Pancreas (tissue), 10 donors: ENCODE data around the gene HTR1B. TPM values are rescaled to one million over a fixed set of nuclear protein-coding genes. Genes with fewer than 3 reads are reported as not detected.
A peak's percentile ranks its signal among the peaks of the same experiment; 100 is the strongest.

Experiments
- ATAC-seq, 4 donors: fragments of 200-7000 bp; cut with Tn5 transposase; one replicate each; pipeline versions ENCODE4 v1.8.0 to v1.9.1; 2020; ENCODE audit warnings: mild to moderate bottlenecking in 4 of 4, moderate library complexity in 4 of 4
- DNase-seq, 6 donors: peaks; one replicate each; pipeline ENCODE4 v3.0.0-alpha.2; 2020
- FAIRE-seq: peaks from 2 replicates; lab custom pipeline; 2012; peaks lifted over from hg19 to GRCh38; lab: Jason Lieb, UNC
- H3K27ac ChIP-seq, 4 donors: fragments of 200-600 bp; sonication (generic); 1 replicate in 3 of 4; 2 replicates in 1 of 4; pipeline versions ENCODE4 v1.5.0 to v1.8.0; 2020
- H3K27me3 ChIP-seq, 4 donors: fragments of 200-600 bp; one replicate each; pipeline ENCODE4 v1.8.0; 2021
- H3K36me3 ChIP-seq, 3 donors: fragments of 200-600 bp; sonication (generic) in 1 of 3; one replicate each; pipeline versions ENCODE4 v1.5.0 to v1.8.0; 2020 to 2021
- H3K4me1 ChIP-seq, 3 donors: fragments of 200-600 bp; one replicate each; pipeline ENCODE4 v1.8.0; 2021
- H3K4me3 ChIP-seq, 4 donors: fragments of 200-600 bp; sonication (generic) in 2 of 4; one replicate each; pipeline versions ENCODE4 v1.5.0 to v1.8.0; 2020 to 2021
- H3K9me3 ChIP-seq, 4 donors: fragments of 200-600 bp; one replicate each; pipeline ENCODE4 v1.8.0; 2021
- WGBS, 2 donors: extraction: QIAGEN DNeasy Blood & Tissue Kit; methylation state at CpG; one replicate each; pipeline ENCODE4 v1.1.7; 2013; 5-methylcytosine and 5-hydroxymethylcytosine counted together
- intact Hi-C, 3 donors: fragments of 100-400 bp; cut with DNase I; formaldehyde crosslinking; loops; one replicate each; pipeline versions ENCODE4 v1.11.1 to v1.14.2; 2022
- polyA plus RNA-seq, 2 donors: library from polyadenylated mRNA; stranded (reverse); fragments of 200-250 nt; gene quantifications; one replicate each; pipeline ENCODE4 v1.2.3, GENCODE V29; 2013
- total RNA-seq, 6 donors: library from RNA; stranded (reverse); fragmentation: NEBNext Ultra II Directional in 4 of 6; extraction: Animal tissue kit (Norgen Biotek cat#: 25700) in 4 of 6; gene quantifications; one replicate each; pipeline versions ENCODE4 v1.2.1 to v1.2.4, GENCODE V29; 2021 to 2023
- TF ChIP-seq, protein P1 (sequence below), 4 donors: fragments of 200-600 bp; sonication (generic) in 3 of 4; IDR thresholded peaks; one replicate each; pipeline versions ENCODE4 v1.5.0 to v1.8.0; 2021; ENCODE audit warnings: antibody characterized with exemption in 4 of 4
- donor health status: healthy with polysubstance abuse.
- donor health status: DM: no; HTN: no; CAD: no; lungs with moderate emphysema.
- donor health status: DM: no; HTN: no; CAD: no.
- donor health status: control.
- donor health status: control.
- donor health status: Bipolar disorder and iron deficiency.
- donor health status: DM: yes; HTN: yes; CAD: no.
- donor health status: DM: no; HTN: no; CAD: no.
- donor health status: DM: no; HTN: no; CAD: no.
- donor health status: DM: yes; HTN: yes; CAD: no.

Gene HTR1B
- total and polyA plus RNA-seq, 8 donors, result 0.05 to 0.16 (median 0.10) TPM; not detected in 4

DNA sequence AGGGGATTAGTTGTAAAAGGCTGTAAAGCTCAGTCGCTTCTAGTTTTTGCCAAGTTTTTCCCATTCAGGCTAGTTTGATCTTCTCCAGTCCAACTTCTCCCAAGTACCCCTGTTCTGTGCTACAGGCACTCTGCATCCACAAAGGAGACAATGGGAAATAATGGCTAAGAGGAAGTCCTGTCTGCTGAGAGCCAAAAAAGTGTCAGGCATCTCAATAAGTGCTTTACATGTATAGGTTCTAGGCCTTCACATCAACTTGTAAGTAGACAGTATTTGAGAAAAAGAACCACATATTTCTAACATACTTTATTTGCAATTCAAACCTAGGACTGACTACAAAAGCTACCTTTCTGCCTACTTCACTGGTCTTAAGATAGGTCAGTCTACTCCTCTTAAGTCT, 4.9 kb downstream of the HTR1B start:
- TF ChIP-seq, protein P1, sequence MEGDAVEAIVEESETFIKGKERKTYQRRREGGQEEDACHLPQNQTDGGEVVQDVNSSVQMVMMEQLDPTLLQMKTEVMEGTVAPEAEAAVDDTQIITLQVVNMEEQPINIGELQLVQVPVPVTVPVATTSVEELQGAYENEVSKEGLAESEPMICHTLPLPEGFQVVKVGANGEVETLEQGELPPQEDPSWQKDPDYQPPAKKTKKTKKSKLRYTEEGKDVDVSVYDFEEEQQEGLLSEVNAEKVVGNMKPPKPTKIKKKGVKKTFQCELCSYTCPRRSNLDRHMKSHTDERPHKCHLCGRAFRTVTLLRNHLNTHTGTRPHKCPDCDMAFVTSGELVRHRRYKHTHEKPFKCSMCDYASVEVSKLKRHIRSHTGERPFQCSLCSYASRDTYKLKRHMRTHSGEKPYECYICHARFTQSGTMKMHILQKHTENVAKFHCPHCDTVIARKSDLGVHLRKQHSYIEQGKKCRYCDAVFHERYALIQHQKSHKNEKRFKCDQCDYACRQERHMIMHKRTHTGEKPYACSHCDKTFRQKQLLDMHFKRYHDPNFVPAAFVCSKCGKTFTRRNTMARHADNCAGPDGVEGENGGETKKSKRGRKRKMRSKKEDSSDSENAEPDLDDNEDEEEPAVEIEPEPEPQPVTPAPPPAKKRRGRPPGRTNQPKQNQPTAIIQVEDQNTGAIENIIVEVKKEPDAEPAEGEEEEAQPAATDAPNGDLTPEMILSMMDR (IDR thresholded peaks at IDR 0.05), result no peak
- ATAC-seq (no peak), DNase-seq (no peak), FAIRE-seq (no peak)
- Histone ChIP-seq H3K4me3 (no peak overlapping the region), H3K9me3 (no peaks in the 10 kb centered on the region), H3K27me3 (peaks cover 0 to 17% (median 0%) of the 10 kb centered on the region in 4 donors), H3K36me3 (no peaks in the 10 kb centered on the region), H3K4me1 (peaks cover 0 to 9% (median 8%) of the 10 kb centered on the region in 3 donors), H3K27ac (no peak overlapping the region)
- WGBS, 2 donors, result 81 to 82% methylated on average over 1 of the region's 1 CpG
- intact Hi-C loops, result no loop called here

DNA sequence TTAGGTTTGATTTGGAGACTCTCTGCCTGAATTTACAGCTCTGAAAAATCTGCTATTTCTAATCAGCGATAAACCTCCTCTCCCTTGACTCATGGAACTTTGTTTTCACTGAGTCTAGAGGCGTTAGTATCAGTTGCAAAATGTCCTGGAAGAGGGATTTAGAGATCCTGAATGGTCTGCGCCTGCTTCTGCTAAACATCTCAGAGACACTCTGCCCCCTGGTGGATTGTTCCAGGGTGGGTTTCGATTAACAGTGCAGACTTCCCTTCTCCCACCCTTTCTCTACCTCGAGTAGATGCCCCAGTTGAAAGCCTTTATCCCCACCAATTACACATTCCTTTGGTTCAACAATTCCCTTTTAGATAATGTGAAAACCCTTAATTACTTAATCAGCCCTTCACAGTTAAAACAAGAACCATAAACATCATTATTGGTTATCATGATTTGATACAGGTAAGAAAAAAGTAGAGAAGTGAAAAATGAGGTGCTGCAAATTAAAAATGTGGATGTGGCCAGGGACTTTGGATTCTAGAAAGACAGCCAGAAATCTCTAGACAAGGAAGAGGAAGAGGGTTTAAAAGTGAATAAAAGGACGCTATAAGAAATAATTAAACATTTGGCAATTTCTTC, 5.5 kb downstream of the HTR1B start:
- DNase-seq (peak in 5 of 6 donors; percentile 40 to 70 (median 57)), FAIRE-seq (no peak), ATAC-seq (peak; percentile 67 to 94 (median 92))
- Histone ChIP-seq H3K9me3 (no peaks in the 10 kb centered on the region), H3K27ac (no peak overlapping the region), H3K4me3 (no peak overlapping the region), H3K4me1 (peaks cover 0 to 6% (median 2%) of the 10 kb centered on the region in 3 donors), H3K36me3 (no peaks in the 10 kb centered on the region), H3K27me3 (peaks cover 0 to 11% (median 0%) of the 10 kb centered on the region in 4 donors)
- WGBS, 2 donors, result 16 to 19% methylated on average over 6 of the region's 6 CpGs
- TF ChIP-seq, protein P1 (IDR thresholded peaks at IDR 0.05), result peak; percentile 49 to 69 (median 61)
- intact Hi-C loops, result no loop called here

GRCh38 chr6:77456531-77457248, 6.6 kb downstream of the HTR1B start:
- WGBS, 2 donors, result 62 to 81% methylated on average over 5 of the region's 5 CpGs
- Histone ChIP-seq H3K9me3 (no peaks in the 10 kb centered on the region), H3K4me3 (no peak overlapping the region), H3K36me3 (no peaks in the 10 kb centered on the region), H3K27ac (no peak overlapping the region), H3K27me3 (peaks cover 0 to 2% (median 0%) of the 10 kb centered on the region in 4 donors), H3K4me1 (peaks cover 0 to 6% (median 0%) of the 10 kb centered on the region in 3 donors)
- DNase-seq (no peak), ATAC-seq (peak in 2 of 4 donors; percentile 37 to 52), FAIRE-seq (no peak)
- intact Hi-C loops, result no loop called here
- TF ChIP-seq, protein P1 (IDR thresholded peaks at IDR 0.05), result no peak

DNA sequence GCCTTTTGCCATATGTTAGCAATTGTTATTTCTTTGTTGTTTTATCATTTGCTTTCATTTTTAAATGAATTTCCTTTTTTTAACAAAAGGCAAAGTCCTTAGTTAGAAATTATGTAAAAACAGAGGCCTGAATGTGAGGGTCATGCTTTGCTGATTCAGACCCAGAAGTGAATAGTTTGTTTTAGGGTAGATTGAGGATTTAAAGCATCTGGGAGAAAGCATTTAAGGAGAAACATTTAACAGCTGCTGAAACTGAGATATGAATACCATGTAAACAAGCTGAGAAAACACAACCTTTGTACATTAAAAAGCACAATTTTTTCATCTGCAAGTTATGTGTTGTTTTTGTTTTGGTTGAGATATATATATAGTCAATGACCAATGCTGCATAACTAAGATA, 8.0 kb downstream of the HTR1B start:
- ATAC-seq (no peak), FAIRE-seq (no peak), DNase-seq (no peak)
- Histone ChIP-seq H3K27me3 (no peaks in the 10 kb centered on the region), H3K36me3 (no peaks in the 10 kb centered on the region), H3K9me3 (no peaks in the 10 kb centered on the region), H3K27ac (no peak overlapping the region), H3K4me1 (peaks cover 0 to 6% (median 0%) of the 10 kb centered on the region in 3 donors), H3K4me3 (no peak overlapping the region)
- TF ChIP-seq, protein P1 (IDR thresholded peaks at IDR 0.05), result no peak
- intact Hi-C loops, result no loop called here

DNA sequence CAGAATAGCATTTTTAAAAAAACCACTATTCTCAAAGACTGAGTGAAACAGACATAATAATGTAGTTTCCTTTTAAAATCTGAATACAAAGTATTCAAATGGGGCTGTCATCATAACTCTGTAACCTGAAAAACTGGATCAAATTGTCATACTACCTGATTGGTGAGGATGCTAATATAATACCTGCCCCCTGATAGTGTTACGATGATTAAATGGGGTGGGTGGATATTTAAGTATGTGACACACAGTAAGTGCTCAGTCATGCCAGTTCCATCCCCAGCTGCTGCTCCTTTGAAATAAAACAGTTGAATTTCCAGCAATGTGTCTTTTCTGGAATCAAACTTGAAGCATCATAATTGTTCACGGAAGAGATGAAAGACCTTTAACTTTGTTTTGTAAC, 8.9 kb downstream of the HTR1B start:
- intact Hi-C loops, result no loop called here
- no peak for DNase-seq
- Histone ChIP-seq H3K27ac (no peak overlapping the region), H3K27me3 (no peaks in the 10 kb centered on the region), H3K4me1 (peaks cover 0 to 6% (median 0%) of the 10 kb centered on the region in 3 donors), H3K36me3 (no peaks in the 10 kb centered on the region), H3K4me3 (no peak overlapping the region), H3K9me3 (no peaks in the 10 kb centered on the region)
- 83 to 85% methylated on average over 2 of the region's 2 CpGs for WGBS, 2 donors
- no peak for FAIRE-seq
- ATAC-seq, result no peak
- TF ChIP-seq, protein P1 (IDR thresholded peaks at IDR 0.05), result no peak
